ENCODE measurements around the gene TENM4. TPM values are rescaled to one million over a fixed set of nuclear protein-coding genes. Genes with fewer than 3 reads are reported as not detected.

TENM4 gene
- total RNA-seq, 2 experiments from 2014 or later: not detected

DNA sequence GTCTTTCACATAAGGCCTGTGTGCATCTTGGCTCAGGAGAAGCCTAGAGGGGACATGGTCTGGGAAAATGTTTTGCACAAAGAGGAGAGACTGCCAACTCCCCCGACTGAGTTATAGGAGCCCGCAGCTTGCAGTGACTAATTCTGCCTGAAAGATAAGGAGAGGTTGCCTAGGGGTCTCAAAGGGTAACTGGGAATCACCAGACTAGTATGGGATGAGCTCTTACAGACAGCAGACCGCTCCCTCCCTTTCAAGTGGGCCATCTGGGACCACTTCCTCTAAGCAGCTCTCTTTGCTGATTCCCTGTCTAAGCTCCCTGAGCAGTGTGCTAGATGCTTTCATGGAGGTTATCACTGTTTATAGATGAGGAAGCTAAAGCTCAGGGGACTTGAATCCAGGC is 105.1 kb downstream of the TENM4 start:
- no peak for DNase-seq (ENCODE audit: low spot score)
- H3K9me3 ChIP-seq (ENCODE audit: low read length): no peaks in the 10 kb centered on the region
- no peaks in the 10 kb centered on the region for H3K4me1 ChIP-seq (ENCODE audit: insufficient read depth, low read length, poor library complexity, severe bottlenecking)
- no peak overlapping the region for H3K4me2 ChIP-seq (ENCODE audit: low read length)
- no peak overlapping the region for H3K4me3 ChIP-seq (ENCODE audit: low read depth, low read length, poor library complexity, severe bottlenecking)
- no peak overlapping the region for H2AFZ ChIP-seq (ENCODE audit: low read length)
- ChIA-PET POLR2A (interaction anchor here (0.6 kb wide), 1 partner anchor 44 kb away, joined by 5 read pairs; no protein-coding TSS in a partner anchor), CTCF (ENCODE audit: unreplicated experiment) (no interaction called here)
- BruUV-seq (replicated peaks): no TSS peak
- no peak overlapping the region for H3K27ac ChIP-seq (ENCODE audit: low read depth, low read length, poor library complexity, severe bottlenecking)
- H3K9me2 ChIP-seq (ENCODE audit: insufficient read depth, low read length): no peaks in the 10 kb centered on the region
- TF ChIP-seq CTCF (conservative IDR thresholded peaks at IDR 0.05; ENCODE audit: low read length) (no peak), EZH2phosphoT487 (IDR thresholded peaks at IDR 0.05; ENCODE audit: borderline replicate concordance, low read depth, low read length) (no peak)
- intact Hi-C loops (cut with micrococcal nuclease; ENCODE audit: unreplicated experiment): no loop called here
- no peaks in the 10 kb centered on the region for H3K79me2 ChIP-seq (ENCODE audit: insufficient read depth, low read depth, low read length)
- no peaks in the 10 kb centered on the region for H4K20me1 ChIP-seq (ENCODE audit: insufficient read depth, low read length)
- H3K36me3 ChIP-seq (ENCODE audit: insufficient read depth, low read length): no peaks in the 10 kb centered on the region

DNA sequence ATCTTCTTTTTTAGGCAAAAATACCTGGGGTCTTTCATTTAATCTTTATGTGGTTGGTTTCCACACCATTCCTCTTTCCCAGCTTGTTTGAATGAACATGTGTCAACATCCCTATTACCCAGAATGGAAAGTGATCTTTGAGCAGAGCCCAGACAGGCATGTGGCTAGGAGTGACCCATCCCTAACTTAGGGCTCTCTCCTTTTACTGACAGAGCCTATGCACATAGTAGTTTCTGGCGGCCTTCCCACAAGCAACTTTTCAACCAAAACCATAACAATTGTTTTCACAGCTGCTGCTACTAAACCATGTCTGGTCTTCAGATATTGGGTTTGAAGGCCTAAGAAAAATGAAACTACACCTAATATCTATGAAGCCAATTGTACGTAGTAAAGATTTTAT is 107.5 kb downstream of the TENM4 start:
- no peak for TF ChIP-seq CTCF (conservative IDR thresholded peaks at IDR 0.05; ENCODE audit: low read length)
- TF ChIP-seq EZH2phosphoT487 (IDR thresholded peaks at IDR 0.05; ENCODE audit: borderline replicate concordance, low read depth, low read length): no peak
- BruUV-seq (replicated peaks): no TSS peak
- H3K79me2 ChIP-seq (ENCODE audit: insufficient read depth, low read depth, low read length): no peaks in the 10 kb centered on the region
- intact Hi-C loops (cut with micrococcal nuclease; ENCODE audit: unreplicated experiment): no loop called here
- no peak for DNase-seq (ENCODE audit: low spot score)
- no peaks in the 10 kb centered on the region for H3K9me3 ChIP-seq (ENCODE audit: low read length)
- no peak overlapping the region for H3K4me2 ChIP-seq (ENCODE audit: low read length)
- H2AFZ ChIP-seq (ENCODE audit: low read length): no peak overlapping the region
- CTCF ChIA-PET (ENCODE audit: unreplicated experiment): no interaction called here
- H4K20me1 ChIP-seq (ENCODE audit: insufficient read depth, low read length): no peaks in the 10 kb centered on the region
- no peak overlapping the region for H3K27ac ChIP-seq (ENCODE audit: low read depth, low read length, poor library complexity, severe bottlenecking)
- POLR2A ChIA-PET: no interaction called here
- H3K4me1 ChIP-seq (ENCODE audit: insufficient read depth, low read length, poor library complexity, severe bottlenecking): no peaks in the 10 kb centered on the region
- H3K4me3 ChIP-seq (ENCODE audit: low read depth, low read length, poor library complexity, severe bottlenecking): no peak overlapping the region
- no peaks in the 10 kb centered on the region for H3K36me3 ChIP-seq (ENCODE audit: insufficient read depth, low read length)
- no peaks in the 10 kb centered on the region for H3K9me2 ChIP-seq (ENCODE audit: insufficient read depth, low read length)

- ChIA-PET POLR2A (no interaction called here), CTCF (ENCODE audit: unreplicated experiment) (no interaction called here)
- Histone ChIP-seq H4K20me1 (ENCODE audit: insufficient read depth, low read length) (no peaks in the 10 kb centered on the region), H3K27ac (ENCODE audit: low read depth, low read length, poor library complexity, severe bottlenecking) (no peak overlapping the region), H3K4me3 (ENCODE audit: low read depth, low read length, poor library complexity, severe bottlenecking) (no peak overlapping the region), H3K36me3 (ENCODE audit: insufficient read depth, low read length) (no peaks in the 10 kb centered on the region), H3K4me2 (ENCODE audit: low read length) (no peak overlapping the region), H3K4me1 (ENCODE audit: insufficient read depth, low read length, poor library complexity, severe bottlenecking) (no peaks in the 10 kb centered on the region), H3K9me2 (ENCODE audit: insufficient read depth, low read length) (no peaks in the 10 kb centered on the region), H3K79me2 (ENCODE audit: insufficient read depth, low read depth, low read length) (no peaks in the 10 kb centered on the region), H2AFZ (ENCODE audit: low read length) (no peak overlapping the region), H3K9me3 (ENCODE audit: low read length) (no peaks in the 10 kb centered on the region)
- BruUV-seq (replicated peaks): no TSS peak
- DNase-seq (ENCODE audit: low spot score): no peak
- intact Hi-C loops (cut with micrococcal nuclease; ENCODE audit: unreplicated experiment): no loop called here
- TF ChIP-seq EZH2phosphoT487 (IDR thresholded peaks at IDR 0.05; ENCODE audit: borderline replicate concordance, low read depth, low read length) (no peak), CTCF (conservative IDR thresholded peaks at IDR 0.05; ENCODE audit: low read length) (no peak)
These were observed 108.8 kb downstream of the TENM4 start for GRCh38 chr11:79332017-79332416.
